NT2/D1 (cell line): ENCODE results near the gene HOXA11.

Experiments used
- DNase-seq: peaks from one replicate; pipeline ENCODE4 v3.0.0-alpha.2; 2011; ENCODE audit warnings: low read depth, low spot score
- H3K27me3 ChIP-seq: 2 replicates; pipeline ENCODE4 v1.6.0; 2011; ENCODE audit warnings: mild to moderate bottlenecking; ENCODE audit not compliant: insufficient read length, insufficient read depth
- H3K36me3 ChIP-seq: 2 replicates; pipeline ENCODE4 v1.6.1; 2011; ENCODE audit warnings: mild to moderate bottlenecking, low read length, mixed read lengths; ENCODE audit not compliant: insufficient read depth, insufficient read length
- H3K4me1 ChIP-seq: 2 replicates; pipeline ENCODE4 v1.5.1; 2011; ENCODE audit not compliant: insufficient read depth, insufficient read length
- H3K4me3 ChIP-seq: 2 replicates; pipeline ENCODE4 v1.5.1; 2011; ENCODE audit warnings: low read depth; ENCODE audit not compliant: insufficient read length
- H3K9ac ChIP-seq: 2 replicates; pipeline ENCODE4 v1.6.0; 2011; ENCODE audit warnings: low read depth; ENCODE audit not compliant: insufficient read length
- H3K9me3 ChIP-seq: 2 replicates; pipeline ENCODE4 v1.5.1; 2011; ENCODE audit warnings: mild to moderate bottlenecking, low read length; ENCODE audit not compliant: insufficient read depth
- SUZ12 ChIP-seq: IDR thresholded peaks from 2 replicates; pipeline ENCODE4 v1.6.1; 2011; ENCODE audit not compliant: insufficient read length, insufficient read depth; ENCODE audit errors: extremely low read depth
- YY1 ChIP-seq: IDR thresholded peaks from 2 replicates; pipeline ENCODE4 v1.6.1; 2011; ENCODE audit not compliant: insufficient read length, insufficient read depth
- ZNF274 ChIP-seq: IDR thresholded peaks from 2 replicates; pipeline ENCODE4 v1.6.1; 2011; ENCODE audit warnings: mild to moderate bottlenecking, low read depth, low read length

The HOXA11 gene

GRCh38 chr7:27178366-27178765 lies 6.7 kb downstream of the HOXA11 start:
- Histone ChIP-seq H3K9ac (no peak overlapping the region), H3K4me3 (no peak overlapping the region)

GRCh38 chr7:27177795-27178320 lies 7.2 kb downstream of the HOXA11 start:
- no peak for DNase-seq
- no peak overlapping the region for H3K4me3 ChIP-seq
- H3K36me3 ChIP-seq: no peaks in the 10 kb centered on the region
- H3K9me3 ChIP-seq: no peaks in the 10 kb centered on the region
- no peak overlapping the region for H3K9ac ChIP-seq
- H3K27me3 ChIP-seq: peaks cover 100% of the 10 kb centered on the region
- H3K4me1 ChIP-seq: peaks cover 6% of the 10 kb centered on the region
- no peak for TF ChIP-seq ZNF274
- peak; percentile 1 for TF ChIP-seq SUZ12
- TF ChIP-seq YY1: no peak

More at GRCh38 chr7:27178366-27178765, 6.7 kb downstream of the HOXA11 start:
- H3K4me1 ChIP-seq: peaks cover 7% of the 10 kb centered on the region
- H3K27me3 ChIP-seq: peaks cover 100% of the 10 kb centered on the region
- no peak for TF ChIP-seq ZNF274
- no peak for TF ChIP-seq YY1
- no peak for TF ChIP-seq SUZ12
- H3K9me3 ChIP-seq: no peaks in the 10 kb centered on the region
- H3K36me3 ChIP-seq: no peaks in the 10 kb centered on the region
- DNase-seq: no peak

- DNase-seq: no peak
- peaks cover 100% of the 10 kb centered on the region for H3K27me3 ChIP-seq
- H3K9me3 ChIP-seq: no peaks in the 10 kb centered on the region
- H3K4me3 ChIP-seq: no peak overlapping the region
- TF ChIP-seq ZNF274 (no peak), SUZ12 (peak; percentile 55)
- no peaks in the 10 kb centered on the region for H3K36me3 ChIP-seq
- peaks cover 7% of the 10 kb centered on the region for H3K4me1 ChIP-seq
- no peak overlapping the region for H3K9ac ChIP-seq
Measured at GRCh38 chr7:27176962-27177794, 7.9 kb downstream of the HOXA11 start.

GRCh38 chr7:27176524-27176845 lies 8.5 kb downstream of the HOXA11 start:
- no peak overlapping the region for H3K9ac ChIP-seq
- H3K36me3 ChIP-seq: no peaks in the 10 kb centered on the region
- H3K4me1 ChIP-seq: peaks cover 12% of the 10 kb centered on the region
- no peak overlapping the region for H3K4me3 ChIP-seq
- no peak for TF ChIP-seq YY1
- no peak for TF ChIP-seq SUZ12
- TF ChIP-seq ZNF274: no peak
- H3K9me3 ChIP-seq: no peaks in the 10 kb centered on the region
- no peak for DNase-seq
- peaks cover 100% of the 10 kb centered on the region for H3K27me3 ChIP-seq

GRCh38 chr7:27175626-27176523 lies 9.2 kb downstream of the HOXA11 start:
- Histone ChIP-seq H3K27me3 (peaks cover 100% of the 10 kb centered on the region), H3K36me3 (no peaks in the 10 kb centered on the region), H3K4me1 (peaks cover 15% of the 10 kb centered on the region), H3K9ac (no peak overlapping the region), H3K9me3 (no peaks in the 10 kb centered on the region), H3K4me3 (no peak overlapping the region)
- DNase-seq: no peak
- no peak for TF ChIP-seq YY1
- peak; percentile 39 for TF ChIP-seq SUZ12

GRCh38 chr7:27174874-27175625 lies 10.0 kb downstream of the HOXA11 start:
- Histone ChIP-seq H3K9me3 (no peaks in the 10 kb centered on the region), H3K4me3 (no peak overlapping the region), H3K4me1 (peaks cover 15% of the 10 kb centered on the region), H3K9ac (no peak overlapping the region), H3K27me3 (peaks cover 100% of the 10 kb centered on the region), H3K36me3 (no peaks in the 10 kb centered on the region)
- no peak for DNase-seq
- TF ChIP-seq YY1: no peak
- no peak for TF ChIP-seq SUZ12
- TF ChIP-seq ZNF274: no peak
